Heart left ventricle (tissue), 13 donors: ENCODE measurements around the gene VAPA.

ENCODE experiments used
- CTCF ChIP-seq, 12 donors: fragments of 200-600 bp; sonication (generic) in 4 of 12; IDR thresholded peaks; one replicate each; pipeline versions ENCODE4 v1.5.0 to v1.8.0; 2018 to 2022; ENCODE audit warnings: antibody characterized with exemption in 12 of 12, mild to moderate bottlenecking in 5 of 12
- POLR2A ChIP-seq, 2 donors: fragments of 450-650 bp; IDR thresholded peaks; one replicate each; pipeline ENCODE4 v1.6.1; 2017; ENCODE audit warnings: antibody characterized with exemption in 2 of 2, mild to moderate bottlenecking in 2 of 2, moderate library complexity in 2 of 2
- donor health status: ischemic (EF 13 %, LVEDD 7.1; RV severe dilation, severe dysfunction).
- donor health status: DM: no; HTN: yes; CAD: no.
- donor health status: DM: no; HTN: no; CAD: no.
- donor health status: ischemic (EF 25% LVEDD 6.9; RV normal size, moderate dysfunction).
- donor health status: ischemic (EF 25% LVEDD 5.7; RV mildly dilated, moderate dysfunction).
- donor health status: ischemic (EF 35%, LVEDD 5.7; RV mildly dilated, moderate dysfunction).
- donor health status: nonischemic (EF 11% LVEDD 7.7; RV severe dilation, severe dysfunction).
- donor health status: DM: yes; HTN: yes; CAD: no.
- donor health status: PGD.
- donor health status: ischemic (EF 29% LVEDD 5.4; RV normal size, mild dysfunction).
- donor health status: nonischemic (EF 23%, LVEDD 6.1; RV moderate dilation, normal function).

GRCh38 chr18:9961041-9961440 is 47.2 kb downstream of the VAPA start:
- TF ChIP-seq POLR2A (IDR thresholded peaks at IDR 0.05) (no peak), CTCF (IDR thresholded peaks at IDR 0.05) (no peak)
